Coronary artery (tissue), 2 donors: ENCODE data around the gene SLIT1.

Experiments used
- DNase-seq: peaks from one replicate; pipeline ENCODE4 v3.0.0-alpha.2; 2017; ENCODE audit warnings: low spot score
- H3K27ac ChIP-seq, 2 donors: fragments of 200-600 bp; sonication (generic); one replicate each; pipeline ENCODE4 v1.5.1; 2016 to 2019
- H3K4me3 ChIP-seq: fragments of 200-600 bp; sonication (generic); 2 replicates; pipeline ENCODE4 v1.5.1; 2016; ENCODE audit warnings: mild to moderate bottlenecking, moderate library complexity
- TF ChIP-seq, protein P1 (sequence below): fragments of 200-600 bp; sonication (generic); IDR thresholded peaks from one replicate; pipeline ENCODE4 v1.5.1; 2019; ENCODE audit warnings: antibody characterized with exemption

SLIT1 gene

DNA sequence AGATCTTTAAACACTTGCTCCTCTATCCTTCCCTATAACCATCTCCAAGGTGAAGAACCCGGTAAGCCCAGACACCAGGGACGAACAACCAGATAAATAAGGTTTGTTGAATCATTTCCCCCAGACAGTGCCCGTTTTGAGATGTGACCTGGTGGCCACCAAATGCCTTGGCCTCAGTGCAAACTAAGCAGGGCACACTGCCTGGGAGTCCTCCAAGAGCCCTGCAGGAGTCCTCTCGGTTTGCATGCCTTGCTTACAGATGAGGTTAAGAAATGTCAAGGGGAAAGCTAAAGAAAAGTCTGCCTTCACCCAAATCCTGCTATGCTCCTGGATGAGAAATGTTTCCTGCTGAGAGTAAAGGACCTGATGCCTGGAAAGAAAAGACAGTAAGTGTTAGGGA, 31.6 kb downstream of the SLIT1 start:
- Histone ChIP-seq H3K4me3 (no peak overlapping the region), H3K27ac (no peak overlapping the region)
- peak; percentile 43 for DNase-seq
- TF ChIP-seq, protein P1, sequence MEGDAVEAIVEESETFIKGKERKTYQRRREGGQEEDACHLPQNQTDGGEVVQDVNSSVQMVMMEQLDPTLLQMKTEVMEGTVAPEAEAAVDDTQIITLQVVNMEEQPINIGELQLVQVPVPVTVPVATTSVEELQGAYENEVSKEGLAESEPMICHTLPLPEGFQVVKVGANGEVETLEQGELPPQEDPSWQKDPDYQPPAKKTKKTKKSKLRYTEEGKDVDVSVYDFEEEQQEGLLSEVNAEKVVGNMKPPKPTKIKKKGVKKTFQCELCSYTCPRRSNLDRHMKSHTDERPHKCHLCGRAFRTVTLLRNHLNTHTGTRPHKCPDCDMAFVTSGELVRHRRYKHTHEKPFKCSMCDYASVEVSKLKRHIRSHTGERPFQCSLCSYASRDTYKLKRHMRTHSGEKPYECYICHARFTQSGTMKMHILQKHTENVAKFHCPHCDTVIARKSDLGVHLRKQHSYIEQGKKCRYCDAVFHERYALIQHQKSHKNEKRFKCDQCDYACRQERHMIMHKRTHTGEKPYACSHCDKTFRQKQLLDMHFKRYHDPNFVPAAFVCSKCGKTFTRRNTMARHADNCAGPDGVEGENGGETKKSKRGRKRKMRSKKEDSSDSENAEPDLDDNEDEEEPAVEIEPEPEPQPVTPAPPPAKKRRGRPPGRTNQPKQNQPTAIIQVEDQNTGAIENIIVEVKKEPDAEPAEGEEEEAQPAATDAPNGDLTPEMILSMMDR: no peak

DNA sequence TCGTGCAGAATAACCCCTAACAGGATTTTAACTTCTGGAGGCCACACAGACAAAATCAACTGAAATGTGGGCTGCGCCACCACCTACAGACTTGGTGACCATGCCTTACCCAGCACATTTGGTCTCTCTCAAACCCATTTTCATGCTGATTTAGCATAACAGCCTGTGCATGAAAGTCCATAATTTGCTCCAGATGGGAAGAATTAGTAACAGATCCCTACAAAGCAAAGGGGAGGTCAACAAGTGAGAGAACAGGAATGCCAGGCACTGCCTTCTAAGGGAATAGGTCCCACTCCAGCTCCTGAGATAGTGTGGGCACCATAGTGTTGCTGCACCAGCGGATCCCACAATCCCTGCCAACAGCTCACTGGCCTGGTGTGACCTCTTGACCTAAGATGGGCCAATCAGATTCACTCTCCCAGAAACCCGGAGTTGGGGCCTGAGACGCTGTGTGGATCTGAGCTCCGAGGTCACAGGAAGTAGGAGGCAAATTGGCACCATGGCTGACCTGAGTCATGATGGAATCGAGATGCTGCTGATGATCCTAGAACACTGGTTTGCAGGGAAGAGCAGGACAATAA, 32.4 kb downstream of the SLIT1 start:
- DNase-seq: no peak
- Histone ChIP-seq H3K27ac (no peak overlapping the region), H3K4me3 (no peak overlapping the region)
- TF ChIP-seq, protein P1: no peak

DNA sequence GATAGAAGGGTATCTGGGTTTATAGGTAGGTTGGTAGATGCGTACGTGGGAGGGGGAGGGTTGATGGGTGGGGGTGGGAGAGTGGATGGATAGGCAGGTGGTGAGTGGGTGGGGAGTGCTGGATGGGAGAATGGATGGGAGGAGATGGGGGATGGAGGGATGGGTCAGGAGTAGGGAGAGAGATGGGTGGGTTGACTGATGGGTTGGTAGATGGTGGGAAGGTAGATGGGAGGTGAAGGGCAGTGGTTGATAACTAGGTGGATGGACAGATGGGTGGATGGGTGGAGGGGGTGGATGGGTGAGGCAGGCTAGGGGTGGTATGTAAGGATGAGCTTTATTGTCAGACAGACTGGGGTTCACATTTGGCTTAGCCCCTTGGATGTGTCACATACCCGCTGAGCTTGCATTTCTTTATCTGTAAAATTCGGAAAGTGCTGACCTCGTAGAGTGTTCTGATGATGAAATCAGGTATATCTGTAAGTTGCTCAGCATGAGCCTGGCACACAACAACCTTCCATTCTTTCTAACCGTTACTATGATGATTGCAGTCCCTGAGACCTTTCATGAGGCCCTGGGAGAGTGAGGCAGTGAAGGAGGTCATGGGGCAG, 34.3 kb downstream of the SLIT1 start:
- no peak overlapping the region for H3K27ac ChIP-seq
- DNase-seq: no peak
- TF ChIP-seq, protein P1: no peak
- no peak overlapping the region for H3K4me3 ChIP-seq

DNA sequence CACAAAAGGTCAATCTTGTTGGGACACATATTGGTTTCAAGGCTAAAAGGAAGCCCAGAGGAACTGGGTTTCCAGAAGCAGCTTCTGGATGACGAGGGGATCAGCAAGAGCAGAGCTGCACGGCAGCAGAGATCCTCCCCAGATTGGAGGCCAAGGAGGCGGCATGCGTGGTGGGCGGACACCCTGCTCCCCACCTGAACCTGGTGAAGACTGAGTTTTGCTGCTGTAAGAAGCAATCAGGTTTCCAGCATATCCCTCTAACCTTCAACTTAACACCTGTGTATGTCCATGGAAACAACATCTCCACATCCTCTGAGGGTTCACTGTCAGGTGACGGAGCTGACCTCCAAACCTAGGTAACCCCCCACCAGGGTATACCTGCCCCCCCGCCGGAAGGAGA, 35.1 kb downstream of the SLIT1 start:
- Histone ChIP-seq H3K4me3 (no peak overlapping the region), H3K27ac (no peak overlapping the region)
- DNase-seq: no peak
- TF ChIP-seq, protein P1: no peak

DNA sequence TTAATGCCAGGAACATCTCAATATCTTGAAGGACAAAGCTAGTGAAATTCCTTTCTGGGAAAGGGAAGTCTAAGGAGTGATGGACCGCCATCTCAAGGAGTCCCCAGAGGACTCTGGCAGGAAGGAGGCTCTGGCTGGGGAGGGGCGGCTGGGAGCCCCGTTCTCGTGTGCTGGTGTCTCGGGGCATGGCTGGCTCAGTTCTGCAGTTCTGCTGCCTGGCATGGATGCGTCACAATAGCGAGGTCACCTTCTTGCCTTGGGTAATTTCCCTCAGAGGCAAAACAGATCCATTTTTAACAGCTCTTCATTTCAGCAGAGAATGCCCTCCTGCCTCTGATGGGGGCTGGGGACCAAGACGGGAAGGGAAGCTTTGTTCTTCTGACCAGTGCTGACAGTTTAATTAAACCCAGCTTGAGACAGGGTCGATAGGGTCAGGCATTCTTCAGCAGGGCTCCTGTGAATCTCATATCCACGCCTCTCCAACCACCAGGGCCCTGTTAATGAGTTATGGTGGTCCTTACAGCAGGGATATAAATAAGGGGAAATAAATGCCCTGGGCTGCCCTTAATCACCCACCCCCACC, 35.7 kb downstream of the SLIT1 start:
- no peak overlapping the region for H3K27ac ChIP-seq
- DNase-seq: no peak
- no peak overlapping the region for H3K4me3 ChIP-seq
- TF ChIP-seq, protein P1: no peak

DNA sequence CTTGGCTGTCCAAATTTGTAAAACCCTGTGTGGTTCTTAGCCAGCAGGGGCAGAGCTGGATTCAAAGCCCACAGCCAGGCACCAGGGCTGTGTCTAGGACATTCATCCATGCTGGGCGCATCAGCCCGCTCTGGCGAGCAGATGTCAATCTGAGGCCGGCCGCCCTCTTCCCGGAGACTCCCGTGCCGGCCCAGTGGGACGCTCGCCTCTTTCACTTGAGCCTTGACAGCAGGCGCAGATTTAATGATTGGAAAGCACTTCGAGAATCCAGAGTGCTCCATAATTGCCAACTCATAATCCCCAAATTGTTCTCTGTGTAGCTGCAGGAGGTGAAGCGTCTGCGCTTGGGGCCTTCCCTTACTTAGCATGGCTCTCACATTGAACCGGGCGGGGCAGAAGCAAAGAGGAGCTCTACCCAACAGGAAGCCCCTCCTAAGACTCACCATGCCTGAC, 36.7 kb downstream of the SLIT1 start:
- Histone ChIP-seq H3K4me3 (no peak overlapping the region), H3K27ac (no peak overlapping the region)
- DNase-seq: no peak
- TF ChIP-seq, protein P1: no peak

DNA sequence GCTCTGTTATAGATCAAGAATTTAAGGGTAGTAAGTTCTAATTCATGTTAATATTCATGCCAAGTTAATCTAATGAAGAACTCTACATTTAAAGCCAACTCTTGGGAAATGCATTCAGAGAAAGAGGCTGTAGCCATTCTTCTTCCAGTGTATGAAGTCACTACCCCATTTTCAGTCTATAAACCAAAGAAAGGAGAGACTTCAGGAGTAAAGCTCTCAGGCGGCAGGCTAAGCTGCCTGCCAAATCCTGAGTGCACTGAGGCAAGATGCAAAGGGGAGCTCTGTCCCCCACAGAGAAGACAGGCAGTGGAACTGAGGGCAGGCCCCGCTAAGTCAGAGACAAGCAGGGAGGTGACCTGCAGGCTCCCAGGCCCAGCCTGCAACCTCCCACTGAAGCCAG, 41.5 kb downstream of the SLIT1 start:
- Histone ChIP-seq H3K27ac (no peak overlapping the region), H3K4me3 (no peak overlapping the region)
- no peak for DNase-seq
- TF ChIP-seq, protein P1: no peak
